ENCODE data around the gene SAMSN1.

The SAMSN1 gene

GRCh38 chr21:14545906-14546480, at the start of gene SAMSN1:
Gene SAMSN1 (minus strand): TSS chr21:14546315. CDS start chr21:14546261, 54 bp downstream.
- no peak for DNase-seq

DNA sequence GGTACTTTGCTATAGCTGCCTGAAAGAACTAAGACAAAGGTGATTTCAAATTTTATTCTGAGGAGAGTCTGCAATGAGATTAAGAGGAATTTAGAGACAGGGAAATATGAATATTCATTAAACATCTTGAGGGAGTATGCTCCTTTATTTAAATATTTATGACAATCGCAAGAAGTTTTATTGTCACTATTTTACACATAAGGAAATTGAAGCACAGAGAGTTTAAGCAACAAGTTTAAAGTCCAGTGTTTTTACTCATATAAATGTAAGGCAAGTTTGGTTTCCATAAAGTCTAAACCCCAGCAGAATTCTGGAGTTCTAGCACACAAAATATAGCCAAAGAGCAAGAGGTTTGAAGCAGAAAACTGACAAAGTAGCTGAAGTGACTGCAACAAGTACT, 49.3 kb upstream of the SAMSN1 start:
- DNase-seq, result no peak

DNA sequence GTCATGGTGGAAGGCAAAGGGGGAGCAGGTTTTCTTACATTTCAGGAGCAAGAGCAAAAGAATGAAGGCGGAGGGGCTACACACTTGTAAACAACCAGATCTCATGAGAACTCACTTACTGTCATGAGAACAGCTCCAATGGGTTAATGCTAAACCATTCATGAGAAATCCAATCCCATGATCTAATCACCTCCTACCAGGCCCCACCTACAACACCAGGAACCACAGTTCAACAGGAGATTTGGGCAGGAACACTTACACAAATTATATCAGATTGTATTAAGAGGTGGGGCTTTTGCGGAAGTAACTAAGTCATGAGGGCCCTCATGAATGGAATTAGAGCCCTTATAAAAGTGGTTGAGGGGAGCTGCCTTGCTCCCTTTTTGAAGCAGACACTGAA, 48.9 kb upstream of the SAMSN1 start:
- no peak for DNase-seq

GRCh38 chr21:14593230-14593629, 47.1 kb upstream of the SAMSN1 start:
- DNase-seq, result no peak

GRCh38 chr21:14592296-14593000, 46.3 kb upstream of the SAMSN1 start:
- no peak for DNase-seq

DNA sequence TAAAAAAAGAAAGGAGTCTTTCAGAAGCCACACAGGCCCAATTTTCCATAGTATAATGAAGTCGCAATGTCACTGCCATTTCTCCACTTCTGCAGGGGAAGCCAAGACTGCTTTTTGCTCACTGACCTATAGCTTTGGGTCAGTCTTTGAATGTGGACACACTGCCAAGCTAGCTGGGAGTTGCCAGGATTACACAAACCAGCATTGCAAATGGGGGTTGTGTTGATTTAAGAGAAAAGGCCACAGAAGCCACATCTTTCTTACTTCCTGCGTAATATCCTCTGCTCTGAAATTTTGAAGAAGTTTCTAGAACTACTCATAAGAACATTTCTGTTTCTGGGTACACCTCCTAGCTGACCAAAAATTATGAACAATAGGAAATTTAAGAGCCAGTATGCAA, 45.8 kb upstream of the SAMSN1 start:
- peak in 1 of 58 donors; percentile 7 for DNase-seq

- no peak for DNase-seq
These were observed 45.3 kb upstream of the SAMSN1 start for GRCh38 chr21:14591377-14591776.

- no peak for DNase-seq
These were observed 43.9 kb upstream of the SAMSN1 start for GRCh38 chr21:14589855-14590563.

GRCh38 chr21:14587266-14587665, 41.2 kb upstream of the SAMSN1 start:
- no peak for DNase-seq

DNA sequence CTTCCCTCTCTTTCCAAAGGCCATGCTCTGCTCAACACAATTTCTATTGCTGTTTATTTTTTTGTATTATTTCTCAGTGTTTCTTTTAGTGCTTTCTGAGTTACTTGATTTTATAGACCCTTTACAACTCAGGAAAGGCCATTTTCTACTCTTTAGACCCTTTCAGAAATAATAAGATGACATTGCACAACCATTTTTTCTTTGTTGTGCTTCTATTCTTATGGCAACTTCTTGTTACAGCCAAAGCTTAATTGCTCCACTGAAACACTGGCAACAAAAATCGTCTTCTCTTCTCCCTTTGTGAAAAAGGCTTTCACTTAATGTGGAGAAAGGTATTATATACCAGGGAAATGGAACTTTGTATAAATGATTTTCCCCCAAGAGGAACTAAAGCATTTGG, 39.0 kb upstream of the SAMSN1 start:
- no peak for DNase-seq

GRCh38 chr21:14584357-14585095, 38.4 kb upstream of the SAMSN1 start:
- no peak for DNase-seq

GRCh38 chr21:14583629-14584255, 37.6 kb upstream of the SAMSN1 start:
- DNase-seq, result no peak

DNA sequence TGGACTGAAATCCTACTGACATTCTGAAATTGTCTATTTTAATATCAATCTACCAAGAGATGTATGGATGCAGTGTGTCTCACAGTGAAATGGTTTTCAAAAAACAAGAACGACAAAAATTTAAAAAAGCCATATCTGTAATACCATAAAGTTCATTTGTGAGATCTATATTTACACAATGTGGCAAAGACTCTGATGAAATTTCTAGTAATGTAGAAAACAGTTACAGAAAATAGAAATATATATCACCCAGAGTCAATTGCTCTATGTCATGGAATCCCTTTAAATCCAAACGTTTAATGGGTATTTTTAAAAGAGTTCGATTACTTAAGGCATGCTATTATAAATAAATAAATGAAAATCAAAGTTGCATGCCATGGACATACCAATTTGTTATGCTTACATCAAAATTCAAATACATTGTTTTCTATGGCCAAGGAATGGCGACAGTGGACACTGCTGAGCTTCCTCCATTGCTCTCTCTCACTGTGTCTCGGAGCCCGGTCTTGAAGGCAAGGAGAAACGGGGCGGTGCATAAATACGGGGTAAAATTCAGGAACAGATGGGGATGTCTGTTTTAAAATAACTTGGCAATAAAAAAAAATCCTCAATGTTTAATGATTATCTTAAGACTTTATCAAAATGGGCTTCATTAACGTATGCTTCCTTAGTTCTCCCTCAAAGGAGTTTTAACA, 37.0 kb upstream of the SAMSN1 start:
- DNase-seq, result no peak

GRCh38 chr21:14581902-14582457, 35.9 kb upstream of the SAMSN1 start:
- no peak for DNase-seq

- DNase-seq, result no peak
These were observed 27.1 kb upstream of the SAMSN1 start for GRCh38 chr21:14573244-14573643.

GRCh38 chr21:14572204-14572780, 26.2 kb upstream of the SAMSN1 start:
- DNase-seq, result no peak

DNA sequence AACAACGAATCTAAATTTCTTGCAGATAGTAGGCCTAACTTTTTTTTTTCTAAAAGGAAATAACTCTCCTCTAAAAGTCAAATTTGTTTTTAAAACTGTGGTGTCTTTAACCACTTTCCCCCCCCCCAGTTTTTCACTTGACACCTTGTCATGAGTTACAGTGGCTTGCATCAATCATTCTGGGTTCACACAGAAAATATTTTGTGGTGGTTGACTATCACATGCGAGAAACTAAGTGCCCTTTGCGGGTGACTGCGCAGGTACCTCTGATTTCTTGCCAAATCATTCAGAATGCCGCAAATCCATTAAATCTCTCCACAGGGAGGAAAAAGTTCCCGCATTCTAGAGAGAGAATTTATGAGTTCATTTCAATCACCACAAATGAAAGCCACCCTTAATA, 23.8 kb upstream of the SAMSN1 start:
- DNase-seq, result no peak

GRCh38 chr21:14569026-14569621, 23.0 kb upstream of the SAMSN1 start:
- no peak for DNase-seq
